Stimulated activated CD8-positive, alpha-beta memory T cell treated with anti-CD3 and anti-CD28 coated beads, Interleukin-15, amount 100 ng/mL, for 24 hours (primary cell): ENCODE data around the gene TXNRD3.
"Not testable (repeated sequence)": the region's sequence is repeated elsewhere in the genome, so short reads cannot be mapped to it uniquely, and the experiment has no call there.

Source experiments
- DNase-seq: peaks from one replicate; pipeline ENCODE4 v3.0.0-alpha.2; 2020; ENCODE audit warnings: low read depth

The TXNRD3 gene

DNA sequence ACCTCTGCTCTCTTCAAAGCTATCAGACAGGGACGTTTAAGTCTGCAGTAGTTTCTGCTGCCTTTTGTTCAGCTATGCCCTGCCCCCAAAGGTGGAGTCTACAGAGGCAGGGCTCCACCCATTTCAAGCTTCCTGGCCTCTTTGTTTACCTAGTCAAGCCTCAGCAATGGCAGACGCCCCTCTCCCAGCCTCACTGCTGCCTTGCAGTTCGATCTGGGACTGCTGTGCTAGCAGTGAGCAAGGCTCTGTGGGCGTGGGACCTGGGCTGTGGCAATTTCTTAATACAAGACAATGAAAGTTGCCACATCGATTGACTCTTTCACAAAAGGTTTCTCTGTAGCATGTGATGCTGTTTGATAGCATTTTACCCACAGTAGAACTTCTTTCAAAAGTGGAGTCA lies 63.4 kb downstream of the TXNRD3 start:
- not testable (repeated sequence) for DNase-seq

GRCh38 chr3:126582311-126582710 lies 72.6 kb downstream of the TXNRD3 start:
- DNase-seq, result no peak

DNA sequence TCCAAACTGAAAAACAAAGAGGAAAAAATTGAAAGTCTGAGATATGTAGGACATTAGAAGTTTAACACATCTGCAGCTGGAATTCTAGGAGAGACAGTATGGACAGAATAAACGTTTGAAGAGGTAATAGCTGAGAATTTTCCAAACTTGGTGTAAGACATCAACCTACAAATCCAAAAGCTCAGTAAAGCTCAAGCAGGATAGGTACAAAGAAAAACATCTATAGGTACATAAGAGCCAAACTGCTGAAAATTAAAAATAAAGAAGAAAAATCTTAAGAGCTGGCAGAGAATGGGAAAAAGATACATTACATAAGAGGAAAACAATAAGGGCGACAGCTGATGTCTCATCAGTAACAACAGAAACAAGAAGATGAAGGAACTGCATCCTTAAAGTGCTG lies 73.4 kb downstream of the TXNRD3 start:
- DNase-seq, result no peak

DNA sequence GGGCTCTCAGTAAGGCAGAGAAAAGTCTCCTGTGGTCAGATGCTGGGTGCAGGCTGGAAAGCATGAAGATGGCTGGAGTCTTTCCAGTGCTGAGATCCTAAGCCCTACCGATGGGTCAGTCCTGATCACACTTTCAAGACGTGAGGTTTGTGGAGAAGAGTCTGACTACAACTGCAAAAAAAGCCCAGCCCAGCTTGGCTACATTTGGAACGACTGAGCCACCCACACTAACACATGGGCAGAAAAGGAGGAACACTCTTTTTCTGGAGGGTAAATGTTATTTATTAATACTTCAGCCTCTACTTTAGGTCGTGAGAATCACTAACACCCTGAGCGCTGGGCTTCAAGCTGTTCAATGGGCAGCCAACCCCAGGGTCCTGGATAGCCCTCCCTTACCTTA lies 74.2 kb downstream of the TXNRD3 start:
- DNase-seq, result no peak

DNA sequence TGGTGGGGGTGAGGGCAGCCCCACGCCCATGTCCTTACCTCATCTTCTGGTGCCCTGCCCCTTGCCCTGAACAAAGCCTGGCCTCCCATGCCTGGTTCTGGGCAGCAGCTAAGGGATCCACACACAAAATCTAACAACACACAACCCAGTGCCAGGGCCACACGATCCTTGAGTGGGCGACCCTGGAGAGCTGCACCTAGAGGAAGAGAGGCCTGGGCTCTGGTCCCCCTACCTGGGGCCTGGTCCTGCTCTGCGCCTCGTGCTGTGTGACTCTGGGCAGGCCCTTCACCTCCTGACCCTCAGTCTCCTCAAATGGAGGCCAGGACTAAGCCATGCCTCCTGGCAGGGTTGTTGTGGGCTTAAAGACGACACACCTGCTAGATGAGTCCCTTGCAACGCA lies 76.2 kb downstream of the TXNRD3 start:
- no peak for DNase-seq

- no peak for DNase-seq
Measured at GRCh38 chr3:126577261-126577660, 77.7 kb downstream of the TXNRD3 start.

GRCh38 chr3:126573492-126574117 lies 81.3 kb downstream of the TXNRD3 start:
- no peak for DNase-seq

- DNase-seq, result no peak
Measured at GRCh38 chr3:126571078-126571477, 83.8 kb downstream of the TXNRD3 start.

- no peak for DNase-seq
Measured at GRCh38 chr3:126570103-126570541, 84.8 kb downstream of the TXNRD3 start.

- DNase-seq, result no peak
Measured at GRCh38 chr3:126569390-126569975, 85.4 kb downstream of the TXNRD3 start.

- DNase-seq, result no peak
Measured at GRCh38 chr3:126568776-126569342, 86.1 kb downstream of the TXNRD3 start.

GRCh38 chr3:126567696-126568438 lies 87.1 kb downstream of the TXNRD3 start:
- DNase-seq, result no peak

DNA sequence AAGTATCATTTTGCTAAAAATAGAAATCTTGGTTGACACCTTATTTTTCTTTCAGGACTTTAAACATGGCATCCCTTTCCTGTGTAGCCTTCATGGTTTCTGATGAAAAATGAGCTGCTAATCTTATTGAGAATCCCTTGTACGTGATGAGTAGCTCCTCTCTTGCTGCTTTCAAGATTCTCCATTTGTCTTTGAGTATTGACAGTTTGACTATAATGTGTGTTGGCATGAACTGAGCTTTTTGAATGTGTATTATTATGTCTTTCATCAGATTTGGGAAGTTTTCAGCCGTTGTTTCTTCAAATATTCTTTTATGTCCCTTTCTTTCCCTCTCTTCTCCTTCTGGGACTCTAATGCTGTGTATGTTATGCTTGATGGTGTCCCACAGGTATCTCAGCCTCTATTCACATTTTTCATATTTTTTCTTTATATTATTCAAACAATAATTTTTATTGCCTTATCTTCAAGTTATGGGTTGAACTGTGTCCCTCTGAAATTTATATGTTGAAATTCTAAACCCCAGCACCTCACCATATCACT lies 92.1 kb downstream of the TXNRD3 start:
- no peak for DNase-seq

DNA sequence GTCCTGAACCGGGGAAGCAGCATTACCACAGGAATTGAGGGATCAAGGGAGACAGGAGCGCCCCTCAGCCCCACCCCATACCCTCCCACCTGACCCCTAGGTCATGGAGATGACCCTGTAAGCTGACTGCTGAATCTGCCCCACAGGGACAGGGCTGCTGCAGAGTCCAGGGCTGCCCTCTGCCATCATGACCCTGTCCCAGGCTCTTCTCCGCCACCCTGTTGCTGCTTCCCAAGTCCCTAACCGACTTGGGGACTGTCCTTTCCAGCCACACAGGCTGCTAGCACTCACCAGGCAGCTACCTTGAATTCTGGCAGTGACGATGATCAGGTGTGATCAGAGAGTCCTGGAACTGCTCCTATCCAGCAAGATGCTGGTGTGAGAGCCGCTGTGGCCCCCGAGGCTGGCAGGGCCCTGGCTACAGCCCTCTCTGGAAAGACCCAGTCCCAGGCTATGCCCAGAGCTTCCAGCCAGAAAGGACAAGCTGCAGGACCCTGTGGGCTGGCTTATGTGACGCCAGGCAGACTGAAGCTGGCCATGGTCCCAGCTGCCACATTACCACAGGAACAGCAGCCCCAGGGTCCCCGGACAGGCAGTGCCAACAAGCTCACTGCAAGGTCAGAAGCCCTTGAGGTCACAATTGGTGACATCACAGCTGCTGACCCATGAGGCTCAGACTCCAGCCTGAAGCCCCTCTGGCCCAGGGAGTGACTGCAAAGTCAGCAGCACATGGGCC lies 96.4 kb downstream of the TXNRD3 start, which contains the start of gene C3orf22:
TSS of gene C3orf22 (minus strand) at position 597 of the 736 bp plus-strand sequence. CDS start 5,542 bp downstream, outside the sequence.
- DNase-seq, result no peak

- no peak for DNase-seq
Measured at GRCh38 chr3:126557761-126558160, 97.2 kb downstream of the TXNRD3 start.

GRCh38 chr3:126557415-126557745 lies 97.5 kb downstream of the TXNRD3 start:
- DNase-seq, result no peak
